ENCODE data around the gene PGLYRP1. TPM values are rescaled to one million over a fixed set of nuclear protein-coding genes. Genes with fewer than 3 reads are reported as not detected.

PGLYRP1 gene
- total RNA-seq, 1 experiment from 2014 or later, result not detected

DNA sequence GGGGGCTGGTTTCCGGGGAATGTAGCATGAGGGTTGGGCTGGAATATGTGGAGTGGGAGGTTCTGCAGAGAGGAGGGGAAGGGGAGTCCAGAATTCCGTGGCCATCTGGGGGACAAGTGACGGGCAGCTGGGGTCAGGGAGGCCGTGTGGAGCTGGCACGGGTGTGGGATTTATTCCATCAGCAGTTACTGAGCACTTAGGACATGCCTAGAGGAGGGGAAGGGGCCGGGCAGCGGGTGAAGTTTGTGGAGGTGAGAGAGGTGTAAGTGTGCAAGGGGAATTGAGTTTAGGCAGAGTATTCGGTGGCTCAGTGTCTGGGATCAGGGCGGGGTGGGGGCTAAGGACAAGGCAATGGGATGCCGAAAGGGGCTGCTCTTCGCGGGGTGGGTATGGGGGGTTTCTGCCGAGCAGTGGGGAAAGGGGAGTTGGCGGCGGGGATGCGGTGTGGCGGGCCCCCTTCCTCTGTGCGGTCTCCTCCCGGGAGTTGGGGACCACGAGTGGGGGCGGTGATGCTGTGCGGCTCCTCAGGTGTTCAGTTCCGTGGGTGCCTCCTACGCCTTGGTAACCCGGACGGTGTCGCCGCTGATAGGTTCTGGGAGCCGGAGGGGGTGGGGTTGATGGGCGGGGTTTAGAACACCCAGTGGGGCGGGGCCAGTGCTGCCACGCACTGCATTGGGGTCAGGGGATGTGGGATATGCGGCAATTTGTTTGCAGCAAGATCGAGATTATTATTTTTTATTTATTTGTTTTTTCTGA is 22.2 kb downstream of the PGLYRP1 start:
- H3K9ac ChIP-seq (ENCODE audit: extremely low read depth, insufficient read length, low read length), result no peak overlapping the region
- no peak overlapping the region for H4K8ac ChIP-seq (replicated peaks; ENCODE audit: insufficient read length, low read depth, low read length)
- no peak overlapping the region for H3K18ac ChIP-seq (ENCODE audit: insufficient read length, low read depth, low read length)
- H2BK120ac ChIP-seq (ENCODE audit: low read depth, low read length, poor library complexity, severe bottlenecking), result no peak overlapping the region
- H3K79me2 ChIP-seq (ENCODE audit: insufficient read depth, low read length), result 0 out of 2 replicates have a peak, but pooled peaks cover 3% of the 10 kb centered on the region
- H4K20me1 ChIP-seq (ENCODE audit: control insufficient read depth, insufficient read depth, insufficient read length), result no peaks in the 10 kb centered on the region
- no peak overlapping the region for H4K5ac ChIP-seq (ENCODE audit: insufficient read length, low read depth, low read length)
- no peak overlapping the region for H2BK20ac ChIP-seq (ENCODE audit: low read depth, low read length, poor library complexity, severe bottlenecking)
- no peak overlapping the region for H2AFZ ChIP-seq (ENCODE audit: low read length)
- no peak overlapping the region for H2BK5ac ChIP-seq (ENCODE audit: insufficient read length, low read length)
- H3K27ac ChIP-seq (ENCODE audit: insufficient read length, low read depth, low read length), result no peak overlapping the region
- no peak overlapping the region for H3K56ac ChIP-seq (ENCODE audit: insufficient read length, low read depth, low read length)
- WGBS (ENCODE audit: extremely low coverage, insufficient read length, low lambda C conversion rate), result no CpG with 5 or more reads among the region's 34 CpGs
- H3K9me3 ChIP-seq (ENCODE audit: control insufficient read depth, low read depth, low read length), result no peaks in the 10 kb centered on the region
- peak; percentile 80 for DNase-seq
- no peak overlapping the region for H3K23ac ChIP-seq (ENCODE audit: insufficient read length, low read depth, low read length)
- no peak overlapping the region for H2BK15ac ChIP-seq (ENCODE audit: low read depth, low read length)
- H3K27me3 Mint-ChIP-seq (ENCODE audit: low read depth), result peaks cover 2% of the 10 kb centered on the region; the same call in 1 of the 2 replicates
- TF ChIP-seq, protein P1, sequence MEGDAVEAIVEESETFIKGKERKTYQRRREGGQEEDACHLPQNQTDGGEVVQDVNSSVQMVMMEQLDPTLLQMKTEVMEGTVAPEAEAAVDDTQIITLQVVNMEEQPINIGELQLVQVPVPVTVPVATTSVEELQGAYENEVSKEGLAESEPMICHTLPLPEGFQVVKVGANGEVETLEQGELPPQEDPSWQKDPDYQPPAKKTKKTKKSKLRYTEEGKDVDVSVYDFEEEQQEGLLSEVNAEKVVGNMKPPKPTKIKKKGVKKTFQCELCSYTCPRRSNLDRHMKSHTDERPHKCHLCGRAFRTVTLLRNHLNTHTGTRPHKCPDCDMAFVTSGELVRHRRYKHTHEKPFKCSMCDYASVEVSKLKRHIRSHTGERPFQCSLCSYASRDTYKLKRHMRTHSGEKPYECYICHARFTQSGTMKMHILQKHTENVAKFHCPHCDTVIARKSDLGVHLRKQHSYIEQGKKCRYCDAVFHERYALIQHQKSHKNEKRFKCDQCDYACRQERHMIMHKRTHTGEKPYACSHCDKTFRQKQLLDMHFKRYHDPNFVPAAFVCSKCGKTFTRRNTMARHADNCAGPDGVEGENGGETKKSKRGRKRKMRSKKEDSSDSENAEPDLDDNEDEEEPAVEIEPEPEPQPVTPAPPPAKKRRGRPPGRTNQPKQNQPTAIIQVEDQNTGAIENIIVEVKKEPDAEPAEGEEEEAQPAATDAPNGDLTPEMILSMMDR (conservative IDR thresholded peaks at IDR 0.05), result no peak
- H2BK12ac ChIP-seq (ENCODE audit: insufficient read length, low read depth, low read length), result no peak overlapping the region
- H3K27ac Mint-ChIP-seq, result peak overlapping the region in 1 of 3 experiments; percentile 88; a peak in 4 of 7 replicates
- H3K36me3 Mint-ChIP-seq (ENCODE audit: insufficient read depth in 1 of 3, low read depth in 3 of 3), result peaks cover 6 to 17% (median 8%) of the 10 kb centered on the region in 3 experiments; a peak in 6 of 7 replicates
- H3K79me1 ChIP-seq (ENCODE audit: insufficient read depth, low read depth, low read length, poor library complexity, severe bottlenecking), result peaks cover 3% of the 10 kb centered on the region
- no peak overlapping the region for H3K4ac ChIP-seq (ENCODE audit: low read depth, low read length)
- H3T11ph ChIP-seq (ENCODE audit: low read length), result no peak overlapping the region
- H3K23me2 ChIP-seq (ENCODE audit: insufficient read length, low read depth, low read length, poor library complexity, severe bottlenecking), result peaks cover 11% of the 10 kb centered on the region
- no peak overlapping the region for H4K91ac ChIP-seq (ENCODE audit: insufficient read length, low read depth, low read length)
- no peaks in the 10 kb centered on the region for H3K4me1 ChIP-seq (ENCODE audit: insufficient read depth, low read length)
- H3K4me3 Mint-ChIP-seq, result peak overlapping the region; percentile 82 to 97
- H3K4me2 ChIP-seq (ENCODE audit: insufficient read depth, insufficient read length, low read length), result peak overlapping the region; percentile 79
- H3K27me3 ChIP-seq (ENCODE audit: insufficient read depth, low read length), result no peaks in the 10 kb centered on the region
- H2AK5ac ChIP-seq (ENCODE audit: insufficient read length, low read length), result no peak overlapping the region
- peaks cover 14 to 35% of the 10 kb centered on the region in 2 experiments for H3K4me1 Mint-ChIP-seq
- H3K14ac ChIP-seq (ENCODE audit: insufficient read depth, low read length), result no peak overlapping the region
- H3K9me3 Mint-ChIP-seq, result no peaks in the 10 kb centered on the region; a peak in 2 of 5 replicates
